GM19438 (cell line): ENCODE data around the gene YIF1B.

Source experiments
- ATAC-seq: cut with Tn5 transposase; IDR thresholded peaks from one replicate; pipeline ENCODE4 v1.9.1; 2021; ENCODE audit warnings: low read depth; ENCODE audit not compliant: unreplicated experiment

Gene YIF1B

DNA sequence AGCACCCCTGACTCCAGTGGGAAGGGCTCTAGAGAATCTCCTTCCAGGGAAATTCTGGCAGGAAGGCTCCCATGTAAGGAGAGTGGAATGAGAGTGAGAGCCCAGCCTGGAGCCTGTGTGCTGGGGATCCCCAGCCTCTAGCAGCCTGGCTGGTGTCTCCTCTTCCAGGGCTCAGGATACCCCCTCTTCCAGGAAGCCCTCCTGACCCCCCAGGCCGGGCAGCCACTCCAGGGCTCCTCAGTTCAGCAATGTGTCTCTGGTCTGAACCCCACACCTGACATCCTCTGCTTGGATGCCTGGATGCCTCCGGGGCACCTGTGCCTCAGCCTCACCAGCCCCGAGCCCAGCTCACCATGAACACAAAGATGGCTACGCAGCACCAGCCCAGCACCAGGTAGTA, 8.7 kb downstream of the YIF1B start:
- ATAC-seq = no peak

DNA sequence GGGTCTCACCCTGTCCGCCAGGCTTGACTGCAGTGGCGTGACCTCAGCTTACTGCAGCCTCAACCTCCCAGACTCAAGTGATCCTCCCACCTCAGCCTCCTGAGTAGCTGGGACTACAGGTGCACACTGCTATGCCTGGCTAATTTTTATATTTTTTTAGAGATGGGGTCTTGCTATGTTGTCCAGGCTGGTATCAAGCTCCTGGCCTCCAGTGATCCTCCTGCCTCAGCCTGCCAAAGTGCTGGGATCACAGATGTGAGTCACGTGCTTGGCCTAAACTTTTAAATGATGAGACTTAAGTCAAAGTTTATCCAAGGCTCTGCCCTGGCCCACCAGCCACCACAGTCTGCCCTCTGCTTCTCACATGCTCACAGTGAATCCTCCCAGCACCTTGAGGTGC, 9.5 kb downstream of the YIF1B start:
- no peak for ATAC-seq

GRCh38 chr19:38304866-38305429, 10.8 kb downstream of the YIF1B start:
- ATAC-seq = no peak

- no peak for ATAC-seq
These were observed 11.3 kb downstream of the YIF1B start for GRCh38 chr19:38304352-38304865.

DNA sequence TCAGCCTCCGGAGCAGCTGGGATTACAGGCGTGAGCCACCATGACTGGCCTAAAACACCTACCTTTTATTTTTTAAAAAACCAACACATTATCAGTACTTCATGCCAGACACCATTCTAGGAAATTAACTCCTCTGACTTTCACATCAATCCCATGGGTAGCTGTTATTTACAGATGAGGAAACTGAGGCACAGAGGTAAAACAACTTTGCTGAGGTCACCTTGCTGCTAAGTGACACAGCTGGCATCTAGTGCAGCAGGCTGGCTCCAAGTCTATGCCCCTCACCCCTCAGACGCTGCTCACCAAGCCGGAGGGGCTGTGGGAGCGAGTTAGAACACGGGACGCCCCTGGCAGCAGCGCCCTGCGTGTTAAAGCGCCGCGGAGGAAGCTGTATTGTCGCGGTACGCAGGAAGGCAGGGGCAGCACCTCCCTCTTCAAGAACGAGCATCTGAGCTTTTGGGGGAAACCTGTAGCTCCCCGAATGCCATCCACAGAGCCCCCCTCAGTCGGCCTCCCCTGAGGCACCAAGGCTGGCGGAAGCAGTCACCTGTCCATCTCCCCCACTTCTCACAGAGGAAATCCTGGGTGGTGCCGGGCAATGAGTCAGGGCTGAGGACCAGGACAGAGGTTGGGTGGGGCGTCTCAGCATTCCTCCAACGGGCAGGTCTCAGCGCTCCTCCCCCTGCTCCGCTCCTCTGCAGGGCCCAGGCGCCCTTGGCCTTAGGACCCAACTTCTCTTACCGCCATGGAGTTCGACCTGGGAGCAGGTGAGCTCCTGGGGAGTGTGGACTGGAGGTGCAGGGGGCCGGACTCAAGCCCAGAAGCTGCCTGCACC, 12.0 kb downstream of the YIF1B start, which contains the start of gene C19orf33:
Gene C19orf33, plus strand, starts transcription at position 735 of the 835 bp plus-strand sequence. Its CDS starts 11 bp downstream, at position 746.
- ATAC-seq = no peak

DNA sequence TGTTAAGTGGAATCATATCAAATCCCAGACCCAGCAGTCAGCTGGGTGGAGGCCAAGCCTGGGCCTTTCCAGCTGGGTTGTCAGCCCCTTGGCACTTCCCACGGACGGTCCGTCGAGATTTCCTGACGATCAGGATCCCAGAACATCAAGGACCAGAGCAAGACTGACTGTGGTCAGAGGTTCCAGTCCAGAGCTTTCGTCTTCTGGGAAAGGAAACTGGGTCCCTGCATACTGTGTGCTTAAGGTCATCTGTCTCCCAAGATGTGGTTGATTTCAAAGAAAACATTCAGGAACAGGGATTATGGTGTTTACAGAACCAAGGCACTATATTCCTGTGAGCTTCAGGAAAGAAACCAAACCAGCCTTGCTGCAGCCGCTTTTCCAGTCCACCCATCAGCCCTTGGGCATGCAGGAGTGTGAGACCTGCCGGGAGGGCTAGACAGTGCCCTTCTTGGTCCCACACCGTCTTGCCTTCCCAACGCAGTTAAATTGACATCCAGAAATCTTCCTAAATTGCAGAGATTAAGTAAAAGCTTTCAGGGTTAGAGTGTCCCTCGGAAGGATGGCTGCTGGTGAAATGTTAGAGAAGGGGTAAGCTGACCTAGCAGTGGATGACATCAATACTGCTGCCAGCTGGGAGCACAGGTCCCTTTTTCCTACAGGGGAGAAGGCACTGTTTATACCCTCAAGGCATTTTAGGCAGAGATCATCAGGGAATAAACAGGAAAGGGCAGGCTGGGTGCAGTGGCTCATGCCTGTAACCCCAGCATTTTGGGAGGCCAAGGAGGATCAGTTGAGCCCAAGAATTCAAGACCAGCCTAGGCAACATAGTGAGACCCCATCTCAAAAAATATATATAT, 16.7 kb downstream of the YIF1B start:
- ATAC-seq = no peak

DNA sequence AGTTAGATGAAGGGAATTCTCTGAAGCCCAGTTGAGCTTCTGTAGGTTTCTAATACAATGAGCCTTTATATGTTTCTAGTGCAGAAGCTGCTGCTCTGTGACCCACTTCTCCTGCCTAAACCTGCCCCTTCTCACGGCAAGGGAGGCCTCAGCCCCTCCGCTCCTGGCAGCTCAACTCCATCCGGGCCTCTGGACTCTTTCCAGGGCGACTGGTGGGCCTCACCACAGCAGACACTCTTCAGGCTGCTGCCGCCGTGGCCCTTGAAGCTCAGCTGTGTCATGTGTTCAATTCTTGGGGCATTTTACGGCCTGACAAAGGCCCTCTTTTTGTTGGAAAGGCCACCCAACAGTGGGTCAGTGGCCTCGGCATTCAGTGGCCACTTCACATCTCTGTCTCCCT, 21.7 kb downstream of the YIF1B start:
- ATAC-seq = no peak

- no peak for ATAC-seq
These were observed 22.5 kb downstream of the YIF1B start for GRCh38 chr19:38293281-38293680.

DNA sequence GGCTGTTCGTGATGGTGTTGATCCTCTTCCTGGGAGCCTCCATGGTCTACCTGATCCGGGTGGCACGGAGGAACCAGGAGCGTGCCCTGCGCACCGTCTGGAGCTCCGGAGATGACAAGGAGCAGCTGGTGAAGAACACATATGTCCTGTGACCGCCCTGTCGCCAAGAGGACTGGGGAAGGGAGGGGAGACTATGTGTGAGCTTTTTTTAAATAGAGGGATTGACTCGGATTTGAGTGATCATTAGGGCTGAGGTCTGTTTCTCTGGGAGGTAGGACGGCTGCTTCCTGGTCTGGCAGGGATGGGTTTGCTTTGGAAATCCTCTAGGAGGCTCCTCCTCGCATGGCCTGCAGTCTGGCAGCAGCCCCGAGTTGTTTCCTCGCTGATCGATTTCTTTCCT, 23.9 kb downstream of the YIF1B start:
- ATAC-seq = no peak

DNA sequence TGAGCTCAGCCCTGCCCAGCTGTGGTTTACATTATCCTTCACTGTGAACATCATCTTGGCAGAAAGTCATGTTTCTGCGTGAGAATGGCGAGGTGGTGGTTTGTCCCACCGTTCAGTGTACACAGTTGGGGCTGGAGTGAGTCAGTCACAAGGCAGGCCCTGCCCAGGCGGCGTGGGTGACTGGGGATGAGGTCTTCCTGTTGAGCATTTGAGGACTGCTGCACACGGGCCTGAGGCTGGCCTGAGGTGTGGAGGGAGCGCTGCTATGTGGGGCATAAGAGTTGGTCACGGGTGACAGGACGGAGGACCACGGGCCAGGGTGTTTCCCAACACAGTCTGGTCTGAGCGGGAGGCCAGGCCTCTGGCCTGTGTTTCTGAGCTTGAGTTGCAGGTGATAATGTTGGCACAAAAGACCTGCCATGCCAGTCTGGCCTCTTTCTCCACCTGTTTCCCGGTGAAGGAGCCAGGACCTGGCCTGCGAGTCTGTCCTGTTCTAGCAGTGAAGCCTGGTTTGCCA, 25.1 kb downstream of the YIF1B start:
- no peak for ATAC-seq

GRCh38 chr19:38289955-38290354, 25.8 kb downstream of the YIF1B start:
- ATAC-seq = no peak

DNA sequence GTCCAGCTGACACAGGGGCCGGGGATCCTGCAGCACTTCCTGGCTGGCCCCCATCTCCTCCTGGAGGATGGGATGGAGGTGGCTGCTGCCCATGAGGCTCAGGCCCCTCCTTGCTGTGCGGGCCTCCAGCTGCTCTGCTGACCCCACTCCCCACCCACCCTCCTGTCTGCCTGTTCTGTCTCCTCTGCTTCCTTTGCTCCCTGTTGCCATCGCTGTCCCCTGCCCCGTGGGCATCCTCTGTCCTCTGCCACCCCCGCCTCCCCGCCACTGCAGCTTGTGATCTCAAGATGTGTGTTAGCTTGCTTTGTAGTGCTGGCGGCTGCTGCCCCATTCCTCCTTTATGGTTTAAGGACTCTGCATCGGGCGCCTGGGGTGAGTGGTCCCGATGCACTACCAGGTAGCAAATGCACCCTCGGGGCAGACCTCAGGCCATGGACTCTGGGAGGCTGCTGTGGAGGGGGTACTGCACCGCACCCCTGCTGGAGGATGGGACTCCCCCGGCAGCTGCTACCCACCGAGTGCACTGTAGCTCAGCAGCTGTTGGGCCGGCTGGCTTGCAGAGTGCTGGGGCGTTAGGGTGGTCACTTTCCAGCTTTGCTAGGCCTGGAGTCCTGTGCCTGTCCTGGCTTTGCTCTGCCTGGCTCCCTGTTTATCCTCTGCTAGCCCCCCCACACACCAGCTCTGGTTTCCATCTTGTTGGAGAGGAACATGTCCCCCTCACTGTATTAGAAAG, 27.5 kb downstream of the YIF1B start:
- no peak for ATAC-seq

DNA sequence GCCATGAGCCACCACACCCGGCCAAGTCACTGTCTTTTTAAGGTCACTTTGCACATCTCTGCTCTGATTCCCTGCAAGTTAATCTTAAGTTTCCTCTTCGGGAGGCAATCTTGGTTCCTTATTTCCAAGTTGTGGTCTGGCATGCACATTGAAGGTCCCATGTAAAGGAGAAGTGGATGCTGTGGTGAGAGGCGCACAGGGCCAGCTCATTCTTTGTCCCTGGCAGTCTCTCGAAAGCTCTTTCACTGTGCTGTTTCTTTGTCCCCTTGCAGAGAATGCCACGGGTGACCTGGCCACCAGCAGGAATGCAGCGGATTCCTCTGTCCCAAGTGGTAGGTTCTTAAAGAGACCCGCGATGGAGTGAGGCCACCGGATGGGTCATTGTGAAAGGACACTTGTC, 28.1 kb downstream of the YIF1B start:
- ATAC-seq = no peak

GRCh38 chr19:38285567-38285966, 30.2 kb downstream of the YIF1B start:
- no peak for ATAC-seq

DNA sequence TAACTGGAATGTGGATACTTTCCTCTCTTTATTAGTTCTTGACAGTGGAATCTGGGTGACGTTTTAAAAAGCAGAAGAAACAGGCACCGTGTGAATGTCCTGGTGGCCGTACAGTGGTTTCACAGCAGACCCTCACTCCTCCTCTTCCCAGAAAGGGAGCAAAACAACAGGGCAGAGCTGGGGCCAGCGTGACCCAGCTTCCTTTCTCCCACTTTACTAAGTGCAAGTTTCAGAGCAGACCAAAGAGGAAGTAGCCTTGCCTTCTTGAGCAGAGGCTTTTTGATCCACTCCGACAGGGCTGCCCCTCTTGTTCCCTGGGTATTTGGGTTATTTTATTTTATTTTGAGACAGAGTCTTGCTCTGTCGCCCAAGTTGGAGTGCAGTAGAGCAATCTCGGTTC, 31.3 kb downstream of the YIF1B start:
- ATAC-seq = no peak

DNA sequence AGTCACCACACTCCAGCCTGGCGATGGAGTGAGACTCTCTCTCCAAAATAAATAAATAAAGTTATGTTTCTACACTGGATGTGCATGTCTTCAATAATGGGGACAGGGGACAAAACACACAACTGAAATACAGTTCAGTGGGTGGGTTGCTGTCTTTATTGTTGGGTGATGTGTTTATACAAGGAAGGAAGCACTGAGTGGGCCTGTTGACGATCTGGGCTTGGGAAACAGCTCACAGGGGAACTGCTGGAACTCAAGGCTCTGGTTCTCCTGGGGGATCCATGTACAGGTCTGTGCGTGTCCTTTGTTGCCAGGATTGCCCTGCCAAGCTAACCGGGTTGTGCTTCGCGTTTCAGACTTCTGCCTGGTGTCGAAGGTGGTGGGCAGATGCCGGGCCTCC, 32.5 kb downstream of the YIF1B start:
- ATAC-seq = no peak

- no peak for ATAC-seq
These were observed 33.8 kb downstream of the YIF1B start for GRCh38 chr19:38281811-38282566.

- ATAC-seq = no peak
These were observed 35.5 kb downstream of the YIF1B start for GRCh38 chr19:38280030-38280921.
